IMR-90 (cell line): ENCODE data around the gene PLEKHB1. TPM values are rescaled to one million over a fixed set of nuclear protein-coding genes. Genes with fewer than 3 reads are reported as not detected.

ENCODE experiments used
- ATAC-seq: fragments of 200-7000 bp; cut with Tn5 transposase; 2 replicates; pipeline ENCODE4 v1.9.1; 2020; ENCODE audit warnings: low read depth, mild to moderate bottlenecking, moderate library complexity
- BruUV-seq: library from RNA; stranded (reverse); fragments of 400-500 nt; replicated peaks from 2 replicates; lab custom pipeline; 2021; lab: Mats Ljungman, UMichigan
- CTCF ChIA-PET: fragments of 300-600 bp; formaldehyde crosslinking; extraction: SDS; loops from one replicate; lab custom pipeline; 2021; ENCODE audit warnings: antibody characterized with exemption; lab: Yijun Ruan, JAX
- POLR2A ChIA-PET: fragments of 300-600 bp; sonication (Branson Sonifier 250); formaldehyde crosslinking; loops from one replicate; lab custom pipeline; 2022; ENCODE audit warnings: antibody characterized with exemption; ENCODE audit not compliant: unreplicated experiment; lab: Charles Lee
- DNase-seq: peaks from one replicate; pipeline ENCODE4 v3.0.0; 2013
- H2AFZ ChIP-seq: replicated peaks from 2 replicates; pipeline ENCODE3; 2013; ENCODE audit warnings: low read length, mild to moderate bottlenecking; ENCODE audit not compliant: poor library complexity
- H2AK5ac ChIP-seq: 2 replicates; pipeline ENCODE4 v1.6.1; 2013; ENCODE audit warnings: low read depth, low read length, inconsistent platforms
- H2AK9ac ChIP-seq: replicated peaks from 2 replicates; pipeline ENCODE3; 2013; ENCODE audit warnings: mild to moderate bottlenecking, low read depth, low read length, moderate library complexity; ENCODE audit not compliant: poor library complexity
- H2BK120ac ChIP-seq: 2 replicates; pipeline ENCODE4 v1.6.1; 2013; ENCODE audit warnings: low read depth, low read length, inconsistent platforms
- H2BK15ac ChIP-seq: 3 replicates; pipeline ENCODE4 v1.6.1; 2013; ENCODE audit warnings: low read depth, low read length, inconsistent platforms
- H2BK20ac ChIP-seq: 2 replicates; pipeline ENCODE4 v1.6.1; 2013; ENCODE audit warnings: low read depth, mild to moderate bottlenecking, inconsistent platforms, low read length, moderate library complexity
- H2BK5ac ChIP-seq: 2 replicates; pipeline ENCODE4 v1.6.1; 2013; ENCODE audit warnings: mild to moderate bottlenecking, low read depth, low read length, inconsistent platforms; ENCODE audit not compliant: poor library complexity, severe bottlenecking
- H3K14ac ChIP-seq: replicated peaks from 2 replicates; pipeline ENCODE4 v1.6.1; 2013; ENCODE audit warnings: low read depth, low read length, inconsistent platforms
- H3K18ac ChIP-seq: 2 replicates; pipeline ENCODE4 v1.6.1; 2013; ENCODE audit warnings: low read depth, low read length, control low read depth
- H3K23ac ChIP-seq: 2 replicates; pipeline ENCODE4 v1.6.1; 2013; ENCODE audit warnings: low read depth, low read length, inconsistent platforms
- H3K27ac ChIP-seq: 2 replicates; pipeline ENCODE4 v1.5.1; 2013; ENCODE audit warnings: mild to moderate bottlenecking, control low read depth, low read length; ENCODE audit not compliant: insufficient read depth
- H3K27me3 ChIP-seq: 2 replicates; pipeline ENCODE4 v1.6.1; 2013; ENCODE audit warnings: low read length; ENCODE audit not compliant: control insufficient read depth, insufficient read depth
- H3K36me3 ChIP-seq: 2 replicates; pipeline ENCODE4 v1.6.1; 2013; ENCODE audit warnings: low read length, mixed read lengths; ENCODE audit not compliant: control insufficient read depth, insufficient read depth
- H3K4ac ChIP-seq: 2 replicates; pipeline ENCODE4 v1.6.1; 2013; ENCODE audit warnings: low read depth, low read length, inconsistent platforms
- H3K4me1 ChIP-seq: 2 replicates; pipeline ENCODE4 v1.6.1; 2013; ENCODE audit warnings: low read length, mixed read lengths; ENCODE audit not compliant: control insufficient read depth, insufficient read depth
- H3K4me2 ChIP-seq: 2 replicates; pipeline ENCODE4 v1.6.1; 2013; ENCODE audit warnings: low read depth, mild to moderate bottlenecking, control low read depth, low read length, moderate library complexity
- H3K4me3 ChIP-seq: 2 replicates; pipeline ENCODE4 v1.5.1; 2013; ENCODE audit warnings: low read depth, mild to moderate bottlenecking, control low read depth, low read length, moderate library complexity; ENCODE audit not compliant: insufficient read depth
- H3K56ac ChIP-seq: 2 replicates; pipeline ENCODE4 v1.6.1; 2013; ENCODE audit warnings: low read length, inconsistent platforms; ENCODE audit not compliant: insufficient read depth; ENCODE audit errors: extremely low read depth
- H3K79me1 ChIP-seq, 2 experiments: 2 replicates each; pipeline ENCODE4 v1.6.1; 2013; ENCODE audit warnings: low read length in 2 of 2, inconsistent platforms in 1 of 2, low read depth in 1 of 2
- H3K9ac ChIP-seq: 2 replicates; pipeline ENCODE4 v1.6.1; 2013; ENCODE audit warnings: low read depth, low read length, control low read depth
- H3K9me1 ChIP-seq: 2 replicates; pipeline ENCODE4 v1.6.1; 2013; ENCODE audit warnings: low read length, inconsistent platforms; ENCODE audit not compliant: insufficient read depth
- H3K9me3 ChIP-seq: 2 replicates; pipeline ENCODE4 v1.6.1; 2013; ENCODE audit warnings: low read length; ENCODE audit not compliant: control insufficient read depth, insufficient read depth
- H4K20me1 ChIP-seq: 2 replicates; pipeline ENCODE4 v1.6.1; 2013; ENCODE audit warnings: low read length, inconsistent platforms; ENCODE audit not compliant: insufficient read depth
- H4K5ac ChIP-seq: 2 replicates; pipeline ENCODE4 v1.6.1; 2013; ENCODE audit warnings: mild to moderate bottlenecking, low read depth, low read length, control low read depth
- H4K8ac ChIP-seq, 2 experiments: 2 replicates each; pipeline ENCODE4 v1.6.1; 2013; ENCODE audit warnings: low read depth in 2 of 2, low read length in 2 of 2, control low read depth in 1 of 2, inconsistent platforms in 1 of 2
- H4K91ac ChIP-seq: 2 replicates; pipeline ENCODE4 v1.6.1; 2013; ENCODE audit warnings: low read depth, low read length, inconsistent platforms; ENCODE audit not compliant: insufficient read depth
- CHD1 ChIP-seq: IDR thresholded peaks from 2 replicates; pipeline ENCODE4 v1.6.1; 2012; ENCODE audit warnings: low read depth, low read length, improper control_type of control experiment
- MXI1 ChIP-seq: IDR thresholded peaks from 2 replicates; pipeline ENCODE4 v1.6.1; 2012; ENCODE audit warnings: low read depth, mild to moderate bottlenecking, low read length, moderate library complexity, borderline replicate concordance
- POLR2A ChIP-seq: IDR thresholded peaks from 2 replicates; pipeline ENCODE4 v1.6.1; 2012; ENCODE audit warnings: mild to moderate bottlenecking, low read depth, low read length
- RCOR1 ChIP-seq: IDR thresholded peaks from 2 replicates; pipeline ENCODE4 v1.6.1; 2012; ENCODE audit warnings: mild to moderate bottlenecking, low read length, improper control_type of control experiment; ENCODE audit not compliant: insufficient replicate concordance
- WGBS, 2 experiments: methylation state at CpG; one replicate each; pipeline versions ENCODE4 v1.1.5 to v1.1.7; 2013; ENCODE audit warnings: missing lambda C conversion rate in 2 of 2; ENCODE audit not compliant: insufficient read length in 1 of 2; ENCODE audit errors: extremely low coverage in 2 of 2; 5-methylcytosine and 5-hydroxymethylcytosine counted together
- dilution Hi-C: fragments of 300-500 bp; cut with HindIII; formaldehyde crosslinking; loops from one replicate; pipeline ENCODE4 v1.14.3; 2018; ENCODE audit warnings: low sequenced_read_pairs; ENCODE audit not compliant: unreplicated experiment
- in situ Hi-C: fragments of 300-500 bp; cut with MboI; formaldehyde crosslinking; loops from 3 replicates; pipeline ENCODE4 v1.14.3; 2019; ENCODE audit warnings: low sequenced_read_pairs, inconsistent platforms, mixed read lengths
- intact Hi-C: fragments of 100-400 bp; cut with micrococcal nuclease; formaldehyde crosslinking; loops from 2 replicates; pipeline ENCODE4 v1.10.0; 2022
- polyA plus RNA-seq, 3 experiments: library from polyadenylated mRNA; depleted of rRNA; stranded (reverse); fragments of >200 nt; gene quantifications; 2 replicates each; pipeline ENCODE4 v1.2.3, GENCODE V29; 2012; ENCODE audit warnings: low replicate concordance in 1 of 3
- total RNA-seq: library from RNA; depleted of rRNA; stranded (reverse); fragments of >200 nt; gene quantifications from 2 replicates; pipeline ENCODE4 v1.2.3, GENCODE V29; 2012

PLEKHB1 gene
- total and polyA plus RNA-seq, 2 of the 4 experiments (the other 2 are of a cell fraction): 0.36 to 0.86 TPM

DNA sequence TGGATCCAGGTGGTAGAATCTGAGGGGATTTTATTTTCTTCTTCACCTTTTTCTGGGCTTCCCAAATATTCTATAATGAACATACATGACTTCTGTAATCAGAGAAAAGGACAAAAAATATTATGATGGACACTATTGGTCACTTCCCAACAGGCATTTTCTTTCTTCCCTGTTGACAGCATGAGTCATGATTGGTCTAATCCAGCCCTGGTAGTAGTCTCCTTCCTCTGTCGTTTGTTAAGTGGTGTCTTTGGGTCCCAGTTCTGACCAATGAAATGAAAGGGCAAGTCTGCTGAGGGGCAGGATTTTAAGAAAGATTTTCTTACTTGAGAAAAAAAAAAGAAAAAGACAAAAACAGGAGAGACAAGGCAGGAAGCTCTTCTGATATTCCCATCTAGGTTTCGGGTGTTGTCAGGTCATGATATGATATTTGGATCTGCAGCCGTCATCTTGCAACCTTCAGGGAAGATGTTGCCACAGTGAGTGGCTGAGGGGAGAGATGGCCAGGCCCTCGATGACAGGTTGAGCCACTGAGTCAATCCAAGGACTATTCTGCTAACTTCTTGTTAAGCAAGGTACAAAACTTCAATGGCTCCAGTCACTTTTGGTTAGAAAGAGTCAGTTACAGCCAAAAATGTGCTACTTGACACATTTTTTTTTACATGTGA is 23.3 kb upstream of the PLEKHB1 start:
- H4K5ac ChIP-seq: no peak overlapping the region
- dilution Hi-C loops (no loop called here), in situ Hi-C loops (loop anchor here (10.0 kb wide), 1 partner anchor 312 kb away; no protein-coding TSS in a partner anchor), intact Hi-C loops (no loop called here)
- no peak overlapping the region for H3K18ac ChIP-seq
- POLR2A ChIA-PET: no interaction called here
- CTCF ChIA-PET: interaction anchor here (1.0 kb wide), 1 partner anchor 38 kb away, joined by 8 read pairs; no protein-coding TSS in a partner anchor
- 72% methylated on average over 2 of the region's 4 CpGs; no CpG with 5 or more reads in 1 of the 2 experiments for WGBS, 2 experiments
- H2AK5ac ChIP-seq: no peak overlapping the region
- H3K4me2 ChIP-seq: no peak overlapping the region
- H3K9ac ChIP-seq: no peak overlapping the region
- no peaks in the 10 kb centered on the region for H3K9me1 ChIP-seq
- no peak overlapping the region for H3K27ac ChIP-seq
- H3K56ac ChIP-seq: no peak overlapping the region
- H2BK20ac ChIP-seq: no peak overlapping the region
- TF ChIP-seq CHD1 (no peak), POLR2A (no peak), RCOR1 (no peak), MXI1 (no peak)
- H2BK15ac ChIP-seq: no peak overlapping the region
- H2BK120ac ChIP-seq: no peak overlapping the region
- ATAC-seq (no peak), DNase-seq (no peak)
- no peaks in the 10 kb centered on the region for H3K9me3 ChIP-seq
- H3K14ac ChIP-seq: no peak overlapping the region
- H4K8ac ChIP-seq: no peak overlapping the region
- no peak overlapping the region for H3K4me3 ChIP-seq
- no TSS peak for BruUV-seq
- no peak overlapping the region for H4K91ac ChIP-seq
- H3K79me1 ChIP-seq: no peaks in the 10 kb centered on the region
- no peaks in the 10 kb centered on the region for H3K4me1 ChIP-seq
- H3K23ac ChIP-seq: no peak overlapping the region
- H2AK9ac ChIP-seq: no peak overlapping the region
- no peaks in the 10 kb centered on the region for H4K20me1 ChIP-seq
- no peak overlapping the region for H2AFZ ChIP-seq
- peaks cover 28% of the 10 kb centered on the region for H3K27me3 ChIP-seq
- H3K36me3 ChIP-seq: no peaks in the 10 kb centered on the region
- H3K4ac ChIP-seq: no peak overlapping the region
- H2BK5ac ChIP-seq: no peak overlapping the region
